K562 (cell line): ENCODE results near the gene CFAP58.

Experiments used
- CTCF ChIP-seq, 3 experiments: IDR thresholded peaks in 2 of 3; conservative IDR thresholded peaks in 1 of 3; 2 replicates each; pipeline ENCODE4 v1.5.1; 2011 to 2012; ENCODE audit warnings: low read length in 3 of 3, mild to moderate bottlenecking in 3 of 3, control low read depth in 2 of 3, improper control_type of control experiment in 1 of 3, inconsistent platforms in 1 of 3, low read depth in 1 of 3, mixed read lengths in 1 of 3, moderate library complexity in 1 of 3; ENCODE audit not compliant: insufficient read depth in 2 of 3
- FOXO4 ChIP-seq: fragments of 450-650 bp; formaldehyde crosslinking; IDR thresholded peaks from 2 replicates; pipeline ENCODE4 v1.4.0; 2020; ENCODE audit warnings: mild to moderate bottlenecking, moderate library complexity
- HNRNPH1 ChIP-seq: fragments of 200-400 bp; formaldehyde crosslinking; optimal IDR thresholded peaks from 2 replicates; pipeline ENCODE3; 2017; ENCODE audit warnings: low read depth, mild to moderate bottlenecking, low read length, moderate library complexity
- IRF2 ChIP-seq: sonication (generic); formaldehyde crosslinking; IDR thresholded peaks from 2 replicates; pipeline ENCODE4 v1.8.1; 2022; ENCODE audit warnings: mild to moderate bottlenecking, missing genetic modification reagents
- PML ChIP-seq: IDR thresholded peaks from 2 replicates; pipeline ENCODE4 v1.6.1; 2012; ENCODE audit warnings: low read length, inconsistent platforms
- POLR2AphosphoS5 ChIP-seq: IDR thresholded peaks from 2 replicates; pipeline ENCODE4 v1.6.1; 2011; ENCODE audit warnings: mild to moderate bottlenecking, low read depth, low read length, moderate library complexity; ENCODE audit not compliant: control insufficient read depth, insufficient read depth
- RBM17 ChIP-seq: fragments of 200-400 bp; formaldehyde crosslinking; IDR thresholded peaks from 2 replicates; pipeline ENCODE4 v1.6.1; 2017; ENCODE audit warnings: low read depth, mild to moderate bottlenecking, low read length, borderline replicate concordance
- U2AF2 ChIP-seq: fragments of 200-400 bp; formaldehyde crosslinking; optimal IDR thresholded peaks from 2 replicates; pipeline ENCODE3; 2017; ENCODE audit warnings: low read depth, mild to moderate bottlenecking, low read length

- no peak for TF ChIP-seq IRF2
- no peak for TF ChIP-seq RBM17
- no peak for TF ChIP-seq PML
- no peak for TF ChIP-seq CTCF (IDR thresholded peaks at IDR 0.05 in 2 of 3, conservative IDR thresholded peaks at IDR 0.05 in 1 of 3; ENCODE audit: insufficient read depth in 2 of 3, low read depth in 1 of 3, low read length in 3 of 3)
- TF ChIP-seq POLR2AphosphoS5: no peak
- no peak for TF ChIP-seq FOXO4 (CRISPR knock-in tag)
- no peak for TF ChIP-seq HNRNPH1
- TF ChIP-seq U2AF2: no peak
These were observed 18.1 kb downstream of the CFAP58 start for GRCh38 chr10:104371753-104372152.
